Heart left ventricle (tissue), 16 donors: ENCODE results near the gene OR2B2. TPM values are rescaled to one million over a fixed set of nuclear protein-coding genes. Genes with fewer than 3 reads are reported as not detected.

Source experiments
- ATAC-seq, 4 donors: fragments of 200-7000 bp; cut with Tn5 transposase; one replicate each; pipeline ENCODE4 v1.9.1; 2020 to 2022; ENCODE audit warnings: moderate library complexity in 4 of 4, mild to moderate bottlenecking in 3 of 4, moderate number of reproducible peaks in 1 of 4
- DNase-seq, 5 donors: peaks; one replicate each; pipeline ENCODE4 v3.0.0-alpha.2; 2020
- H3K27ac ChIP-seq, 12 donors: fragments of 200-600 bp; sonication (generic) in 4 of 12; one replicate each; pipeline versions ENCODE4 v1.5.0 to v1.8.0; 2016 to 2022; ENCODE audit warnings: mild to moderate bottlenecking in 2 of 12
- H3K27me3 ChIP-seq, 9 donors: fragments of 200-600 bp; sonication (generic) in 2 of 9; one replicate each; pipeline versions ENCODE4 v1.5.1 to v1.8.0; 2016 to 2022; ENCODE audit warnings: mild to moderate bottlenecking in 3 of 9
- H3K36me3 ChIP-seq, 9 donors: fragments of 200-600 bp; sonication (generic) in 2 of 9; one replicate each; pipeline versions ENCODE4 v1.5.0 to v1.8.0; 2018 to 2022; ENCODE audit warnings: mild to moderate bottlenecking in 2 of 9
- H3K4me1 ChIP-seq, 12 donors: fragments of 200-600 bp; sonication (generic) in 4 of 12; one replicate each; pipeline versions ENCODE4 v1.5.0 to v1.8.0; 2016 to 2022; ENCODE audit warnings: mild to moderate bottlenecking in 3 of 12
- H3K4me3 ChIP-seq, 12 donors: fragments of 200-600 bp; sonication (generic) in 4 of 12; one replicate each; pipeline versions ENCODE4 v1.5.0 to v1.8.0; 2017 to 2022; ENCODE audit warnings: mild to moderate bottlenecking in 9 of 12, moderate library complexity in 4 of 12
- H3K9me3 ChIP-seq, 12 donors: fragments of 200-600 bp; sonication (generic) in 4 of 12; one replicate each; pipeline versions ENCODE4 v1.5.0 to v1.8.0; 2016 to 2022; ENCODE audit warnings: mild to moderate bottlenecking in 1 of 12
- CTCF ChIP-seq, 12 donors: fragments of 200-600 bp; sonication (generic) in 4 of 12; IDR thresholded peaks; one replicate each; pipeline versions ENCODE4 v1.5.0 to v1.8.0; 2018 to 2022; ENCODE audit warnings: antibody characterized with exemption in 12 of 12, mild to moderate bottlenecking in 5 of 12
- POLR2A ChIP-seq, 2 donors: fragments of 450-650 bp; IDR thresholded peaks; one replicate each; pipeline ENCODE4 v1.6.1; 2017; ENCODE audit warnings: antibody characterized with exemption in 2 of 2, mild to moderate bottlenecking in 2 of 2, moderate library complexity in 2 of 2
- WGBS, 4 donors: extraction: QIAGEN DNeasy Blood & Tissue Kit in 2 of 4; methylation state at CpG; one replicate each; pipeline versions ENCODE4 v1.1.5 to v1.1.7; 2013 to 2018; 5-methylcytosine and 5-hydroxymethylcytosine counted together
- intact Hi-C, 10 donors: fragments of 100-400 bp; cut with DNase I; formaldehyde crosslinking; loops; one replicate each; pipeline versions ENCODE4 v1.11.1 to v1.14.2; 2022
- polyA plus RNA-seq, 2 donors: library from polyadenylated mRNA; stranded (reverse); fragments of 200-250 nt; gene quantifications; one replicate each; pipeline ENCODE4 v1.2.3, GENCODE V29; 2013
- total RNA-seq, 9 donors: library from RNA; depleted of rRNA in 2 of 9; stranded (reverse); fragments of >200 nt in 2 of 9; fragmentation: NEBNext Ultra II Directional in 3 of 9; extraction: Animal tissue kit (Norgen Biotek cat#: 25700) in 3 of 9; gene quantifications; one replicate each; pipeline versions ENCODE4 v1.1.0 to v1.2.4, GENCODE V29; 2016 to 2023
- donor health status: ischemic (EF 13 %, LVEDD 7.1; RV severe dilation, severe dysfunction).
- donor health status: healthy with polysubstance abuse.
- donor health status: DM: no; HTN: yes; CAD: no.
- donor health status: DM: no; HTN: no; CAD: no.
- donor health status: ischemic (EF 25% LVEDD 6.9; RV normal size, moderate dysfunction).
- donor health status: ischemic (EF 25% LVEDD 5.7; RV mildly dilated, moderate dysfunction).
- donor health status: healthy.
- donor health status: DM: yes; HTN: yes; CAD: no.
- donor health status: ischemic (EF 35%, LVEDD 5.7; RV mildly dilated, moderate dysfunction).
- donor health status: nonischemic (EF 11% LVEDD 7.7; RV severe dilation, severe dysfunction).
- donor health status: DM: yes; HTN: yes; CAD: no.
- donor health status: PGD.
- donor health status: ischemic (EF 29% LVEDD 5.4; RV normal size, mild dysfunction).
- donor health status: nonischemic (EF 23%, LVEDD 6.1; RV moderate dilation, normal function).

OR2B2 gene
- total and polyA plus RNA-seq, 11 donors: not detected

- no peak for ATAC-seq
- WGBS, 4 donors: 8 to 20% (median 10%) methylated on average over 51 of the region's 51 CpGs
- Histone ChIP-seq H3K36me3 (no peaks in the 10 kb centered on the region), H3K4me3 (peak overlapping the region; percentile 55 to 98 (median 70)), H3K27me3 (peaks cover 0 to 27% (median 14%) of the 10 kb centered on the region in 9 donors), H3K4me1 (peaks cover 6 to 41% (median 22%) of the 10 kb centered on the region in 12 donors), H3K27ac (peak overlapping the region in 7 of 12 donors; percentile 33 to 85 (median 64)), H3K9me3 (no peaks in the 10 kb centered on the region)
- peak in 1 of 5 donors; percentile 35 for DNase-seq
- intact Hi-C loops: loop anchor here in 1 of 10 donors (2.0 to 10.0 kb wide), 3 partner anchors 19 to 1269 kb away; partner anchors contain the start of gene ABT1
- no peak for TF ChIP-seq POLR2A (IDR thresholded peaks at IDR 0.05)
- TF ChIP-seq CTCF (IDR thresholded peaks at IDR 0.05): no peak
Observed at GRCh38 chr6:27863962-27864905, 48.0 kb downstream of the OR2B2 start.

GRCh38 chr6:27862396-27863066 lies 49.7 kb downstream of the OR2B2 start:
- H3K4me3 ChIP-seq: no peak overlapping the region
- intact Hi-C loops: loop anchor here in 1 of 10 donors (2.0 to 10.0 kb wide), 2 partner anchors 18 to 1268 kb away; partner anchors contain the start of gene ABT1
- no peaks in the 10 kb centered on the region for H3K9me3 ChIP-seq
- H3K36me3 ChIP-seq: no peaks in the 10 kb centered on the region
- TF ChIP-seq POLR2A (IDR thresholded peaks at IDR 0.05): no peak
- TF ChIP-seq CTCF (IDR thresholded peaks at IDR 0.05): no peak
- peaks cover 6 to 34% (median 19%) of the 10 kb centered on the region in 12 donors for H3K4me1 ChIP-seq
- DNase-seq (no peak), ATAC-seq (no peak)
- H3K27me3 ChIP-seq: peaks cover 0 to 10% (median 5%) of the 10 kb centered on the region in 9 donors
- WGBS, 4 donors: 76 to 93% (median 88%) methylated on average over 6 of the region's 6 CpGs
- no peak overlapping the region for H3K27ac ChIP-seq

GRCh38 chr6:27861861-27862260 lies 50.3 kb downstream of the OR2B2 start:
- no peak for DNase-seq
- H3K27ac ChIP-seq: no peak overlapping the region
- H3K4me1 ChIP-seq: peaks cover 3 to 28% (median 14%) of the 10 kb centered on the region in 12 donors
- TF ChIP-seq CTCF (IDR thresholded peaks at IDR 0.05) (no peak), POLR2A (IDR thresholded peaks at IDR 0.05) (no peak)
- H3K4me3 ChIP-seq: no peak overlapping the region
- intact Hi-C loops: loop anchor here in 1 of 10 donors (2.0 to 10.0 kb wide), 2 partner anchors 17 to 1267 kb away; partner anchors contain the start of gene ABT1
- H3K36me3 ChIP-seq: no peaks in the 10 kb centered on the region
- peaks cover 0 to 4% (median 2%) of the 10 kb centered on the region in 9 donors for H3K27me3 ChIP-seq
- no peaks in the 10 kb centered on the region for H3K9me3 ChIP-seq
- no peak for ATAC-seq
